ENCODE data around the gene PDIK1L.
"Not testable (repeated sequence)": the region's sequence is repeated elsewhere in the genome, so short reads cannot be mapped to it uniquely, and the experiment has no call there.

PDIK1L gene

DNA sequence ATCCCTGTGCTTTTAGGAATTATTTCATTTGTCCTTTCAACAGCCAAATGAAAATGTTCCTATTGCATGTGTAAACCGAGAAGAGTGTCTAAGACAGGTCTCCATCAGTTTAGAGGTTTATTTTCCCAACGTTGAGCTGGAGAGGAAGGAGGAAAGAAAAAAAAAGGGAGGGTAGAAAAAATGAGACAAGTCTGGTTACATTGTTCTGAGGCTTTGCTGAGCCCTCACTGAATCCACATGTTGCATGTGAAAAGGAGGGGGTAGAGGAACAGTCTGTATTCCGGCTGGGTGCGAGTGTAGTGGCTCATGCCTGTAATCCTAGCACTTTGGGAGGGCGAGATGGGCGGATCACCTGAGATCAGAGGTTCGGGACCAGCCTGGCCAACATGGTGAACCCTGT is 19.2 kb upstream of the PDIK1L start:
- no peak for DNase-seq

DNA sequence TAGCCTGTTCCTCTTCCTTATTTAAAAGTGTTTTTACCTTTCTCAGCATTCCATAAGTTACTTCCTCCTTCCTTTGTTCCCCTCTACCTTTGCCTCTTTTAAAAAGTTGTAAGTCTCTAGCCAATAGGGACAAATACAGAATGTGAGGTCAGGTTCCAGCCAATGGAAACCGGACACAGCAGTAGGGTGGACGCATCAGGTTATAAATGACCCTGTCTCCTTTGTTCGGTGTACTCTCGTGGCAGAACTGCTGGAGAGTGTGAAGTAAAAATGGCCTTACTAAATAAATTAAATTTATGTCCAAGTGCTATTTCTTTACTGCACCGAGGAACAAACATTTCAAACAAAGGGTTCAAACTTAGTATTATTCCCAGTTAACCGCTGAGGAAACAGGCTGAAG is 18.1 kb upstream of the PDIK1L start:
- not testable (repeated sequence) for DNase-seq

DNA sequence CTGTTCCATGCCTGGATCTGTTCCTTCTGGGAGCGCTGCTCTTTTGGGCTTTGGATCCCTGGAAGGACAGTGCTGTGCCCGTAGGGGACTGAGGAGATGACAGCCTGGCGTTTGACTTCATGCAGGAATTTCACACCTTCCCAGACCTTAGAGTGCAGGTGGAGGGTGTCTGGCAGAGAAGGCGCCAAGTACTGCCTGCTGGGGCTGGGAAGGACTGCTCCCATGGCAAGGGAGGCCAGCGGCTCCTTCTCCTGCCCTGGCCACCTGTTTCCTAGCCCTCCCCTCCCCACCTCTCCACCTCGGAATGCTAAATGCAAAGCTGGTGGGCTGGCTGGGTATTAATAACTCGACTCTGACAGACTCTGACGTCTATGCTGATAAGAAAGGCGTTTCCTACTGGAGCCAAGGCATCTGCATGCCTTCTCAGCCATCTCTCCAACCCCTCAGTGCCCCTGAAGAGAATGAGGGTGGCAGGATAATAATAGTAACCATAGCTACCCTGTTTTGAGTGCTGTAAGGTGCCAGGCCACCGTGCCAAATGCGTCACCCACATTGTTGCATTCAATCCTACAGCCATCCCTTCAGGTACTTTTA is 17.5 kb upstream of the PDIK1L start:
- DNase-seq, result no peak

- no peak for DNase-seq
Measured at GRCh38 chr1:26094677-26095383, 16.8 kb upstream of the PDIK1L start.

DNA sequence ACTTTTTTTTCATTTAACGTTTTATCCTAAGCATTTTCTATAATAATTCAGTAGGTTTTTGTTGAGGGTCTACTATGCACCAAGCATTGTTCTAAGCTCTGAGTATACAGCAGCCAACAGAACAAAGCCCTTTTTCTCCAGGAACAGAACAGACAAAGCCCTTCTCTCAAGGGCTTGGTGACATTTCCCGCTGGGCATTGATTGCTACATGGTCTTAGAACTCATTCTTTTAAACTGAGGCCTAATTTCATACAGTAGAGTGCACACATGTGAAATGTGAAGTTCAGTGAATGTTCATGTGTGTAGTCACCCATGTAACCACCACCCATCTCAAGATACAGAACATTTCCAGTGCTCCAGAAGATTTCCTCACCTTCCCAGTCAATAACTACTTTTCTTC is 15.2 kb upstream of the PDIK1L start:
- DNase-seq, result no peak

DNA sequence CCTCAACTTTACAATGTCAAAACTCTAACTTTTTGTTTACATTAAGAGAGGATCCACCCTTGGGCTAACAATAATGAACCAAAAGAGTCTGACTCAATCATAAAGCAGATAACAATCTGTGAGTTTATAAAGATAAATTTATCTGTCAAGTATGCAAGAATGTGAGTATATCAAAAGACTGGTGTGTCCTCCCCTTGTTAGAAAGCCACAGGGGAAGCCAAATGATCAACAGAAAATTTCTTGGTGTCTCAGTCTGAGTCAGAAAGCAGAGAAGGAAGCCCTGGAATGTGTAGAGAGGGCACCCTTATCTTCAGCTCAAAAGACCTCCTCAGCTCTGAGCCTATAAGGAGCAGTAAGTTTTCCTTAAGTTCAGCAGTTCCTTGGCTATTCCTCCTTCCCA is 13.9 kb upstream of the PDIK1L start:
- DNase-seq, result no peak

DNA sequence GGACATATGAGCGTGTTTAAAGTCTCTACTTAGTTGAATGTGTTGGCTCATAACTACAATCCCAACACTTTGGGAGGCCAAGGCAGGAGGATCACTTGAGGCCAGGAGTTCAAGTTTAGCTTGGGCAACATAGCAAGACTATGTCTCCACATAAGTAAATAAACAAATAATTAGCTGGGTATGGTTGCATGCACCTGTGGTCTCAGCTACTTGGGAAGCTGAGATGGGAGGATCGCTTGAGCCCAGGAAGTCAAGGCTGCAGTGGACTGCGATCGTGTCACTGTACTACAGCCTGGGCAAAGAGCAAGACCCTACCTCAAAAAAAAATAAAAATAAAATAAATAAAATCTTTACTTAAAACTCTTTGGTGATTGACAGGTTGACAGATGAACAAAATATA is 13.0 kb upstream of the PDIK1L start:
- DNase-seq, result no peak

DNA sequence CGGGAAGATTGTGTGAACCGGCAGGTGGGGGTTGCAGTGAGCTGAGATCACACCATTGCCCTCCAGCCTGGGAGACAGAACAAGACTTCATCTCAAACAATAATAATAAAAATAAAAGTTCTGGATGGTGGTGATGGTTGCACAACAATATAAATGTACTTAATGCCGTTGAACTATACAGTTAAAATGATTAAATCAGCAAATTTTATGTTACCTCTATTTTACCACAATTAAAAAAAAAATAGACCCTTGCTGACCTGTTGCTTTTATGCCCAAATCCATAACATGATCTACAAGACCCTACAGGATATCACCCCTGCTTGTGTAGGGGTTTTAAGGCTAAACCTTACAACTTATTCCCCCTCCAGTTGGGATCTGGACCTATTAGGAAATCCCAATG is 11.8 kb upstream of the PDIK1L start:
- DNase-seq, result no peak

DNA sequence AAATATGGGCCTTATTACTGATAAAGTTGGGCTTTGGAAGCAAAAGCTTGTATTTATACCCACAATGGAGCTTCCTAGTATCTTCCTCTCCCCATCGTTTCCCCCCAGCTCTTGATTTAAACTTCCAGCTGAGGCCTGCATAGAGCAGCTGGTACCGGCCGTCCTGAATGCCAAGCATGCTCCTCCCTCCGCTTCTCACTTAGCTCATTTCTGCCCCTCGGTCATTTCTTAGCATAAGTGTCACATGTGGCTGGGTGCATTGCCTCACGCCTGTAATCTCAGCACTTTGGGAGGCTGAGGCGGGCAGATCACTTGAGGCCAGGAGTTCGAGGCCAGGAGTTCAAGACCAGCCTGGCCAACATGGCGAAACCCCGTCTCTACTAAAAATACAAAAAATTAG is 11.4 kb upstream of the PDIK1L start:
- not testable (repeated sequence) for DNase-seq

DNA sequence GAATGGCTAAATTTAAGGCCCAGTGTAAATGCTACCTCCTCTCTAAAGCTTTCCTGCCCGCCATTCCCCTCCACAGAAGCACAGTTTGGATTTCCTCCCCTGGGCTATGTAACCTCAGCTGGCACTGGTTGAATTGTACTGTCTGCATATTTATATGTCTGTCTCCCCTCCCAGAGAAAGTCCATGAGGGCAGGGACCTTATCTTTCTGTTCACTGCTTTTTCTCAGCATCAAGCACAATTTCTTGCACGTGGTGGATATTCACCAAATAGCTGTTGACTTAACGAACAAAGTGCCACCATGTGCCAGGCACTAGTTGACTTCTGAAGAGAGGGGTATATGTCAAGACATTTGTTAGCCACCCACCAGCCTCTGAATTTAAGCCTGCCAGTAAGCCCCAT is 9.5 kb upstream of the PDIK1L start:
- DNase-seq, result no peak

DNA sequence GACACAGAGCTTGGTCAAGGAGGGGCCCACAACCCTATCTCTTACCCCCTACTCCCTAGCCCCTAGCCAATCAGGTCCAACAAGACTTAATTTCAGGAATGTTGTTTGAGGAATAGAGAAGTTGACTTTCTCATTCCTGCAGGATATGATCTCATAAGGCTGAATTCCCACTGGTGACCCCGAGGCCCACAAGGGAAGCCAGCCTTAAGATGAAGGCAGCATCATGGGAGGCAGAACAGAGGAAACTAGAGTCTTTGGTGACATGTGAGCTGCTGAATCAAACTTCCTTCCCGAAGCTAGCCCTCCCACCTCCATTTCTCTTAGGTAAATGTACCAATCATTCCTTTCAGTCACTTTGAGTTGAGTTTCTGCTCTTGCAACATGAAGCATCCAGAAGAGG is 9.1 kb upstream of the PDIK1L start:
- no peak for DNase-seq

GRCh38 chr1:26105226-26105548 is 6.4 kb upstream of the PDIK1L start:
- not testable (repeated sequence) for DNase-seq

GRCh38 chr1:26109229-26110164 is 2.1 kb upstream of the PDIK1L start:
- no peak for DNase-seq

- DNase-seq, result peak; percentile 63 to 81
Measured at GRCh38 chr1:26110731-26111529, 694 bp upstream of the PDIK1L start.

GRCh38 chr1:26112407-26112775 is 767 bp downstream of the PDIK1L start:
- peak in 1 of 2 donors; percentile 22 for DNase-seq

GRCh38 chr1:26114165-26114927 is 2.7 kb downstream of the PDIK1L start:
- no peak for DNase-seq

DNA sequence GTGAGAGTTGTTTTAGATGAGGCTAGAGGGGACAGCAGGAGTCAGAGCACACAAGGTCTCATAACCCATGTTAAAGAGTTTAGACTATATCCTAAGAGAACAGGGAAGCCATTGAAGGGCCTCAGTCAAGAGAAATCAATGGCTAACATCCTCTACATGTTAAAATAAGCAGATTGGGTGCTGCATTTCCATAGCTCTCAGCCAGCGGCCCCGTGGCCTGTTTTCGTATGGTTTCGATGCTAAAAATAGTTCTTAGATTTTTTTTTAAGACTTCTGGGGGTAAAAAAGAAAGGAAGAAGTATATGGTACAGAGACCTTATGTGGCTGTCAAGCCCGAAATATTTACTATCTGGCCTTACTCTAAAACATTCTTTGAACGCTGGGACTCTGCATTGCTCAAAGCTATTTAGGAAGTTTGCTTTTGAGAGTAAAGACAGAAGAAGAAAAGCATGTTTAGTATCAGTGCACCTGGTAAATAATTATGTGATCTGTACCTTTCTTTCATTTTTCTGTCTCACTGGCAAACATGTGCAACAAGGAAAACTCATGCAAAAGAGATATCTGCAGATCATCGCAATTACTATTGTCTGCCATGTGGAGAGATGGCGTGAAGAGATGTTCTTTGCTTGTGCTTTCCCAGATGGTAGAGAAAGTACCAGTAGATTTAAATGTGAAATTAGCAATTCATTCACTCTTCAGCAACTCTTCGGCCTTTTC is 8.4 kb downstream of the PDIK1L start:
- no peak for DNase-seq

GRCh38 chr1:26121854-26122773 is 10.5 kb downstream of the PDIK1L start:
- no peak for DNase-seq

GRCh38 chr1:26122988-26123973 is 11.7 kb downstream of the PDIK1L start:
- peak in 1 of 2 donors; percentile 41 for DNase-seq

Measured in CD4-positive, alpha-beta T cell treated with Interferon alpha-2 for 1 hour (primary cell).